Pancreas (tissue), 10 donors: Measurements from ENCODE around the gene ZNF407. TPM values are rescaled to one million over a fixed set of nuclear protein-coding genes. Genes with fewer than 3 reads are reported as not detected.

ENCODE experiments used
- ATAC-seq, 4 donors: fragments of 200-7000 bp; cut with Tn5 transposase; one replicate each; pipeline versions ENCODE4 v1.8.0 to v1.9.1; 2020; ENCODE audit warnings: mild to moderate bottlenecking in 4 of 4, moderate library complexity in 4 of 4
- DNase-seq, 6 donors: peaks; one replicate each; pipeline ENCODE4 v3.0.0-alpha.2; 2020
- FAIRE-seq: peaks from 2 replicates; lab custom pipeline; 2012; peaks lifted over from hg19 to GRCh38; lab: Jason Lieb, UNC
- H3K27ac ChIP-seq, 4 donors: fragments of 200-600 bp; sonication (generic); 1 replicate in 3 of 4; 2 replicates in 1 of 4; pipeline versions ENCODE4 v1.5.0 to v1.8.0; 2020
- H3K27me3 ChIP-seq, 4 donors: fragments of 200-600 bp; one replicate each; pipeline ENCODE4 v1.8.0; 2021
- H3K36me3 ChIP-seq, 3 donors: fragments of 200-600 bp; sonication (generic) in 1 of 3; one replicate each; pipeline versions ENCODE4 v1.5.0 to v1.8.0; 2020 to 2021
- H3K4me1 ChIP-seq, 3 donors: fragments of 200-600 bp; one replicate each; pipeline ENCODE4 v1.8.0; 2021
- H3K4me3 ChIP-seq, 4 donors: fragments of 200-600 bp; sonication (generic) in 2 of 4; one replicate each; pipeline versions ENCODE4 v1.5.0 to v1.8.0; 2020 to 2021
- H3K9me3 ChIP-seq, 4 donors: fragments of 200-600 bp; one replicate each; pipeline ENCODE4 v1.8.0; 2021
- CTCF ChIP-seq, 4 donors: fragments of 200-600 bp; sonication (generic) in 3 of 4; IDR thresholded peaks; one replicate each; pipeline versions ENCODE4 v1.5.0 to v1.8.0; 2021; ENCODE audit warnings: antibody characterized with exemption in 4 of 4
- WGBS, 2 donors: extraction: QIAGEN DNeasy Blood & Tissue Kit; methylation state at CpG; one replicate each; pipeline ENCODE4 v1.1.7; 2013; 5-methylcytosine and 5-hydroxymethylcytosine counted together
- intact Hi-C, 3 donors: fragments of 100-400 bp; cut with DNase I; formaldehyde crosslinking; loops; one replicate each; pipeline versions ENCODE4 v1.11.1 to v1.14.2; 2022
- polyA plus RNA-seq, 2 donors: library from polyadenylated mRNA; stranded (reverse); fragments of 200-250 nt; gene quantifications; one replicate each; pipeline ENCODE4 v1.2.3, GENCODE V29; 2013
- total RNA-seq, 6 donors: library from RNA; stranded (reverse); fragmentation: NEBNext Ultra II Directional in 4 of 6; extraction: Animal tissue kit (Norgen Biotek cat#: 25700) in 4 of 6; gene quantifications; one replicate each; pipeline versions ENCODE4 v1.2.1 to v1.2.4, GENCODE V29; 2021 to 2023
- donor health status: healthy with polysubstance abuse.
- donor health status: DM: no; HTN: no; CAD: no; lungs with moderate emphysema.
- donor health status: DM: no; HTN: no; CAD: no.
- donor health status: control.
- donor health status: control.
- donor health status: Bipolar disorder and iron deficiency.
- donor health status: DM: yes; HTN: yes; CAD: no.
- donor health status: DM: no; HTN: no; CAD: no.
- donor health status: DM: no; HTN: no; CAD: no.
- donor health status: DM: yes; HTN: yes; CAD: no.

Gene ZNF407
- total and polyA plus RNA-seq, 8 donors: 2.7 to 10.0 (median 4.9) TPM

- peaks cover 0 to 5% (median 0%) of the 10 kb centered on the region in 3 donors for H3K4me1 ChIP-seq
- peaks cover 0 to 7% (median 0%) of the 10 kb centered on the region in 3 donors for H3K36me3 ChIP-seq
- 87 to 93% methylated on average over 6 of the region's 6 CpGs for WGBS, 2 donors
- H3K27me3 ChIP-seq: no peaks in the 10 kb centered on the region
- TF ChIP-seq CTCF (IDR thresholded peaks at IDR 0.05): no peak
- no peak for DNase-seq
- no peak for FAIRE-seq
- intact Hi-C loops: no loop called here
- H3K27ac ChIP-seq: no peak overlapping the region
- no peak for ATAC-seq
- H3K9me3 ChIP-seq: no peaks in the 10 kb centered on the region
- no peak overlapping the region for H3K4me3 ChIP-seq
Observed at GRCh38 chr18:74630804-74631203, 33.1 kb downstream of the ZNF407 start.

GRCh38 chr18:74631212-74631611, 33.5 kb downstream of the ZNF407 start:
- H3K27ac ChIP-seq: no peak overlapping the region
- intact Hi-C loops: no loop called here
- ATAC-seq (no peak), FAIRE-seq (no peak), DNase-seq (no peak)
- WGBS, 2 donors: 77 to 85% methylated on average over 2 of the region's 2 CpGs
- H3K4me1 ChIP-seq: peaks cover 0 to 1% (median 0%) of the 10 kb centered on the region in 3 donors
- no peak for TF ChIP-seq CTCF (IDR thresholded peaks at IDR 0.05)
- no peaks in the 10 kb centered on the region for H3K9me3 ChIP-seq
- H3K4me3 ChIP-seq: no peak overlapping the region
- no peaks in the 10 kb centered on the region for H3K27me3 ChIP-seq
- peaks cover 0 to 7% (median 0%) of the 10 kb centered on the region in 3 donors for H3K36me3 ChIP-seq

GRCh38 chr18:74631623-74632350, 34.1 kb downstream of the ZNF407 start:
- FAIRE-seq (no peak), DNase-seq (no peak), ATAC-seq (no peak)
- intact Hi-C loops: no loop called here
- no peak for TF ChIP-seq CTCF (IDR thresholded peaks at IDR 0.05)
- no peaks in the 10 kb centered on the region for H3K4me1 ChIP-seq
- H3K27ac ChIP-seq: no peak overlapping the region
- no peaks in the 10 kb centered on the region for H3K27me3 ChIP-seq
- WGBS, 2 donors: 83 to 87% methylated on average over 13 of the region's 13 CpGs
- peaks cover 0 to 7% (median 0%) of the 10 kb centered on the region in 3 donors for H3K36me3 ChIP-seq
- H3K4me3 ChIP-seq: no peak overlapping the region
- no peaks in the 10 kb centered on the region for H3K9me3 ChIP-seq

- Histone ChIP-seq H3K9me3 (no peaks in the 10 kb centered on the region), H3K27ac (no peak overlapping the region), H3K4me3 (no peak overlapping the region), H3K27me3 (no peaks in the 10 kb centered on the region), H3K4me1 (no peaks in the 10 kb centered on the region), H3K36me3 (peaks cover 0 to 7% (median 0%) of the 10 kb centered on the region in 3 donors)
- DNase-seq: no peak
- intact Hi-C loops: no loop called here
- ATAC-seq: no peak
- no peak for TF ChIP-seq CTCF (IDR thresholded peaks at IDR 0.05)
- WGBS, 2 donors: 87 to 96% methylated on average over 6 of the region's 6 CpGs
- no peak for FAIRE-seq
Observed at GRCh38 chr18:74632351-74632679, 34.6 kb downstream of the ZNF407 start.

- Histone ChIP-seq H3K27ac (no peak overlapping the region), H3K27me3 (no peaks in the 10 kb centered on the region), H3K36me3 (peaks cover 0 to 7% (median 0%) of the 10 kb centered on the region in 3 donors), H3K4me1 (no peaks in the 10 kb centered on the region), H3K4me3 (no peak overlapping the region), H3K9me3 (no peaks in the 10 kb centered on the region)
- ATAC-seq (no peak), DNase-seq (no peak), FAIRE-seq (no peak)
- intact Hi-C loops: no loop called here
- no peak for TF ChIP-seq CTCF (IDR thresholded peaks at IDR 0.05)
- WGBS, 2 donors: 94 to 96% methylated on average over 4 of the region's 4 CpGs
Observed at GRCh38 chr18:74632856-74633255, 35.2 kb downstream of the ZNF407 start.
